WTC11 (cell line): ENCODE results near the gene DEDD2.

Experiments
- CTCF ChIP-seq: fragments of 200-600 bp; IDR thresholded peaks from 2 replicates; pipeline ENCODE4 v1.8.0; 2022; ENCODE audit warnings: antibody characterized with exemption
- MAX ChIP-seq: sonication (generic); formaldehyde crosslinking; IDR thresholded peaks from 2 replicates; pipeline ENCODE4 v1.8.0; 2022; ENCODE audit warnings: mild to moderate bottlenecking, missing genetic modification reagents
- NR2C2 ChIP-seq: sonication (generic); formaldehyde crosslinking; IDR thresholded peaks from 2 replicates; pipeline ENCODE4 v1.8.0; 2022; ENCODE audit warnings: mild to moderate bottlenecking, missing genetic modification reagents
- SP1 ChIP-seq: sonication (generic); formaldehyde crosslinking; conservative IDR thresholded peaks from 2 replicates; pipeline ENCODE4 v1.8.1; 2022; ENCODE audit warnings: missing genetic modification reagents

- TF ChIP-seq CTCF (no peak), MAX (CRISPR knock-in tag) (no peak), SP1 (CRISPR knock-in tag) (no peak), NR2C2 (no peak)
Measured at GRCh38 chr19:42193294-42193693, 24.2 kb downstream of the DEDD2 start.
